ENCODE results near the gene VSIR. TPM values are rescaled to one million over a fixed set of nuclear protein-coding genes. Genes with fewer than 3 reads are reported as not detected.

Gene VSIR
- total and polyA plus RNA-seq, 7 donors, result 12.0 to 73.1 (median 40.2) TPM

DNA sequence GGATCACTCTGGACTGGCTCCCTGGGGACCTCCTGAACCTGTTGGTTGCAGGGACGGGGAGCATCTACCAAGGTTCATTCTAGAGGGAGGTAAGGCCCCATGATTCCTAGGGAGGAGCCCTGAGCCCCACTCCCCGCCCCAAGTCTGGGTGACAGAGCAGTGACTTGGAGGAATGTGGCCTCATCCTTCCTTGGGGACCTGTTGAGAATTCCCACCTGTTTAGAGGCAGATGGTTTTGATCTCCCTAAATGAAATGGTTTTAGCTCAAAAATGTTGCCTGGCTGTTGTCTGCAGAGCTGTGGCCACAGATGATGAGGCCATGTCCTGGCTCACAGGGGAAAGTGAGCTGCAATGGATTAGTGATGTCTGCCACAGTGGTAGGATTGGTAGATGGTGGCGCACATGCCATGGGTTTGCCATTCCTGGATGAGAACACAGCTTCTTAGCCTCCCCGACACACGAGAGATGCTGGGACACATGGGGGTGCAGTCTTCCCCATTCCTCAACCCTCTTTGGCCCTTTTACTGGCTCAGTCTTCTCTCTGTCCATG is 66.0 kb downstream of the VSIR start:
- intact Hi-C loops (cut with DNase I), result no loop called here
- no peaks in the 10 kb centered on the region for H3K27me3 ChIP-seq
- H3K27ac ChIP-seq, result no peak overlapping the region
- no peak overlapping the region for H3K4me3 ChIP-seq
- H3K36me3 ChIP-seq, result no peaks in the 10 kb centered on the region
- peaks cover 0 to 2% (median 0%) of the 10 kb centered on the region in 4 donors for H3K4me1 ChIP-seq
- H3K9me3 ChIP-seq, result no peaks in the 10 kb centered on the region
- TF ChIP-seq POLR2A (IDR thresholded peaks at IDR 0.05), result no peak
- no peak for TF ChIP-seq POLR2AphosphoS5 (IDR thresholded peaks at IDR 0.05)
- no peak for TF ChIP-seq EP300 (IDR thresholded peaks at IDR 0.05)
- TF ChIP-seq, protein P1, sequence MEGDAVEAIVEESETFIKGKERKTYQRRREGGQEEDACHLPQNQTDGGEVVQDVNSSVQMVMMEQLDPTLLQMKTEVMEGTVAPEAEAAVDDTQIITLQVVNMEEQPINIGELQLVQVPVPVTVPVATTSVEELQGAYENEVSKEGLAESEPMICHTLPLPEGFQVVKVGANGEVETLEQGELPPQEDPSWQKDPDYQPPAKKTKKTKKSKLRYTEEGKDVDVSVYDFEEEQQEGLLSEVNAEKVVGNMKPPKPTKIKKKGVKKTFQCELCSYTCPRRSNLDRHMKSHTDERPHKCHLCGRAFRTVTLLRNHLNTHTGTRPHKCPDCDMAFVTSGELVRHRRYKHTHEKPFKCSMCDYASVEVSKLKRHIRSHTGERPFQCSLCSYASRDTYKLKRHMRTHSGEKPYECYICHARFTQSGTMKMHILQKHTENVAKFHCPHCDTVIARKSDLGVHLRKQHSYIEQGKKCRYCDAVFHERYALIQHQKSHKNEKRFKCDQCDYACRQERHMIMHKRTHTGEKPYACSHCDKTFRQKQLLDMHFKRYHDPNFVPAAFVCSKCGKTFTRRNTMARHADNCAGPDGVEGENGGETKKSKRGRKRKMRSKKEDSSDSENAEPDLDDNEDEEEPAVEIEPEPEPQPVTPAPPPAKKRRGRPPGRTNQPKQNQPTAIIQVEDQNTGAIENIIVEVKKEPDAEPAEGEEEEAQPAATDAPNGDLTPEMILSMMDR (IDR thresholded peaks at IDR 0.05), result no peak
- no peak for DNase-seq
- WGBS, 2 donors, result 94% methylated on average over 5 of the region's 5 CpGs

DNA sequence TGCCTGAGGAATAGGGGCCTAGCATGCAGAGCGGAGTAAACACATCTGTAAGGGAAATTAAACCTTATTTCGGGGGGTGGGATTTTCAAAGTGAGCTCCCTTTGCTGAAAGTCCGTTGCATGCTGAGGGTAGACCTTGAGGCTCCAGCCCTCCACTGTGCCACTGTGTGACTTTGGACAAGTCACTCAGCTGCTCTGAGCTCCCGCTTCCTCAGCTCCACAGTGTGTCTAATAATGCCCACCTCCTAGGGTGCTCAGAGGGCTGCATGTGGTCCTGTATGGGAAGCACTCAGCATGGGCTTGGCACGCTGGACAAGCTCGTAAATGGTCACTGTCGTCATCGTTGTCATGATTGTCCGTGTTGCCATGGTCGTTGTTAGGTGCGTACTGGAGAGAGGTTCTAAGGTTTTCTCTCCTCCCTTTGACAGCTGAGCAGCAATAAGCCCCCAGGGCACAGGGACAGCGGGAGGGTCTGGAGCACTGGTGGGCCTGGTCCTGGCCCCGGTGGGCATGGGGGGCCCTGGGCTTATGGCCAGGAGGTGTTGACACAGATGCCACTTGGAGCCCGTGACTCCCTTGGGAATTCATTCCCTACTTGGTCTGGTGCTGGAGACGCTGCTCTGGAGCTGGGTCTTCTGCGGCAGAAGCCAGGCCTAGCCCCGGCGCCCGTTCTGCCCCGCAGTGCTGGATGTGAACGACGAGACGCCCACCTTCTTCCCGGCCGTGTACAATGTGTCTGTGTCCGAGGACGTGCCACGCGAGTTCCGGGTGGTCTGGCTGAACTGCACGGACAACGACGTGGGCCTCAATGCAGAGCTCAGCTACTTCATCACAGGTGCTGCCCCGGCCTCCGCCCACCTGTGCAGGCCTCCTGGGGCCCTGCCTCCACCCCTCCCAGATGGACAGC is 66.9 kb downstream of the VSIR start:
- TF ChIP-seq POLR2A (IDR thresholded peaks at IDR 0.05) (no peak), EP300 (IDR thresholded peaks at IDR 0.05) (no peak), POLR2AphosphoS5 (IDR thresholded peaks at IDR 0.05) (no peak)
- TF ChIP-seq, protein P1 (IDR thresholded peaks at IDR 0.05), result no peak
- intact Hi-C loops (cut with DNase I), result no loop called here
- no peaks in the 10 kb centered on the region for H3K9me3 ChIP-seq
- H3K27ac ChIP-seq, result no peak overlapping the region
- no peaks in the 10 kb centered on the region for H3K4me1 ChIP-seq
- 84 to 93% methylated on average over 35 of the region's 35 CpGs for WGBS, 2 donors
- DNase-seq, result no peak
- H3K36me3 ChIP-seq, result no peaks in the 10 kb centered on the region
- no peak overlapping the region for H3K4me3 ChIP-seq
- H3K27me3 ChIP-seq, result no peaks in the 10 kb centered on the region

DNA sequence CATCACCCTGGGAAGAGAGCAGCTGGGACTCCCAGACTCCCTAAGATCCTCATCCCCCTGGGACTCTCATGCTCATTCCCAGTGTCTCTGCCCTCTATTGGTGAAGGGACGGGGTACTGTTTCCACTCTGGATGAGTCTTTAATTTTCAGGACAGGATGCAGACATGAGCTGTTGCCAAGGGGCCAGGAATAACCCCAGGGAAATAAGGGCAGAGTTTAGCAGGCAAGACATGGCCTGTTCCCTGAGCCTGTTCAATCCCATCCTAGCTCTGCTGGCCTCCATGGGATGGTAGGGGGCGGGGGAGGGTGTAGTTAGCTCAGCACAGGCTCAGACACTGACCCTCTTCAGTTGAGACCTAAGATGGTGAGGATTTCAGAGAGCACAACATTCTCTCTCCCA is 67.7 kb downstream of the VSIR start:
- intact Hi-C loops (cut with DNase I), result no loop called here
- 82 to 89% methylated on average over 2 of the region's 2 CpGs for WGBS, 2 donors
- no peaks in the 10 kb centered on the region for H3K4me1 ChIP-seq

DNA sequence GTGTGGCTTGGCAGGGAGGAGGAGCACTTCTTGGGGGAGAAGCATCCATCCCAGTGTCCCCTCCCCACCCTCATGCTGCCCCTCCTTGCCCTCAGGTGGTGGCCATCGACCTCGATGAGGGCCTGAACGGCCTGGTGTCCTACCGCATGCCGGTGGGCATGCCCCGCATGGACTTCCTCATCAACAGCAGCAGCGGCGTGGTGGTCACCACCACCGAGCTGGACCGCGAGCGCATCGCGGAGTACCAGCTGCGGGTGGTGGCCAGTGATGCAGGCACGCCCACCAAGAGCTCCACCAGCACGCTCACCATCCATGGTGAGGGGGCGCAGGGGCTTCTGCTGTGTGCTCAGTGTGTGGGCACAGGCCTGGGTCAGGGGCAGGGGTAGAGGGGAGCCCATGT is 68.5 kb downstream of the VSIR start:
- DNase-seq, result no peak
- H3K36me3 ChIP-seq, result no peaks in the 10 kb centered on the region
- no peak overlapping the region for H3K4me3 ChIP-seq
- H3K4me1 ChIP-seq, result no peaks in the 10 kb centered on the region
- intact Hi-C loops (cut with DNase I), result loop anchor here (5.0 kb wide), 1 partner anchor 107 kb away; no protein-coding TSS in a partner anchor
- H3K27ac ChIP-seq, result no peak overlapping the region
- H3K27me3 ChIP-seq, result no peaks in the 10 kb centered on the region
- 93 to 97% methylated on average over 18 of the region's 18 CpGs for WGBS, 2 donors
- H3K9me3 ChIP-seq, result no peaks in the 10 kb centered on the region
- TF ChIP-seq EP300 (IDR thresholded peaks at IDR 0.05) (no peak), POLR2A (IDR thresholded peaks at IDR 0.05) (no peak), POLR2AphosphoS5 (IDR thresholded peaks at IDR 0.05) (no peak)
- TF ChIP-seq, protein P1 (IDR thresholded peaks at IDR 0.05), result no peak

More for the DNA sequence above, 67.7 kb downstream of the VSIR start:
- H3K27me3 ChIP-seq, result no peaks in the 10 kb centered on the region
- no peak overlapping the region for H3K4me3 ChIP-seq
- TF ChIP-seq EP300 (IDR thresholded peaks at IDR 0.05), result no peak
- TF ChIP-seq, protein P1 (IDR thresholded peaks at IDR 0.05), result no peak
- TF ChIP-seq POLR2AphosphoS5 (IDR thresholded peaks at IDR 0.05), result no peak
- no peak for TF ChIP-seq POLR2A (IDR thresholded peaks at IDR 0.05)
- H3K36me3 ChIP-seq, result no peaks in the 10 kb centered on the region
- no peak overlapping the region for H3K27ac ChIP-seq
- no peaks in the 10 kb centered on the region for H3K9me3 ChIP-seq
- DNase-seq, result no peak
